Neuron (in vitro differentiated cells): ENCODE results near the gene ASB1.

Source experiments
- H2AFZ ChIP-seq: one replicate; pipeline ENCODE4 v1.6.1; 2013; ENCODE audit warnings: low read depth, mild to moderate bottlenecking, inconsistent platforms, low read length, moderate library complexity
- H3K27me3 ChIP-seq: one replicate; pipeline ENCODE4 v1.6.1; 2013; ENCODE audit warnings: low read length; ENCODE audit not compliant: insufficient read depth
- H3K36me3 ChIP-seq: one replicate; pipeline ENCODE4 v1.6.1; 2013; ENCODE audit warnings: low read length; ENCODE audit not compliant: insufficient read depth
- H3K4me1 ChIP-seq: one replicate; pipeline ENCODE4 v1.6.1; 2013; ENCODE audit warnings: low read length; ENCODE audit not compliant: insufficient read depth
- H3K4me3 ChIP-seq: 2 replicates; pipeline ENCODE4 v1.5.1; 2013; ENCODE audit warnings: mild to moderate bottlenecking, low read length, moderate library complexity
- H3K9me3 ChIP-seq: one replicate; pipeline ENCODE4 v1.6.1; 2013; ENCODE audit warnings: low read length

Gene ASB1

GRCh38 chr2:238462782-238463396, 36.2 kb downstream of the ASB1 start:
- Histone ChIP-seq H3K27me3 (no peaks in the 10 kb centered on the region), H3K4me3 (no peak overlapping the region), H3K36me3 (no peaks in the 10 kb centered on the region), H3K9me3 (no peaks in the 10 kb centered on the region), H3K4me1 (no peaks in the 10 kb centered on the region), H2AFZ (no peak overlapping the region)

GRCh38 chr2:238464389-238464788, 37.7 kb downstream of the ASB1 start:
- H3K4me3 ChIP-seq: no peak overlapping the region
- H3K36me3 ChIP-seq: no peaks in the 10 kb centered on the region
- H3K9me3 ChIP-seq: no peaks in the 10 kb centered on the region
- no peak overlapping the region for H2AFZ ChIP-seq
- no peaks in the 10 kb centered on the region for H3K27me3 ChIP-seq
- H3K4me1 ChIP-seq: no peaks in the 10 kb centered on the region

GRCh38 chr2:238465487-238466242, 38.9 kb downstream of the ASB1 start:
- Histone ChIP-seq H3K27me3 (no peaks in the 10 kb centered on the region), H3K4me1 (no peaks in the 10 kb centered on the region), H3K9me3 (no peaks in the 10 kb centered on the region), H3K36me3 (no peaks in the 10 kb centered on the region), H3K4me3 (no peak overlapping the region), H2AFZ (no peak overlapping the region)

GRCh38 chr2:238466243-238466756, 39.6 kb downstream of the ASB1 start:
- Histone ChIP-seq H2AFZ (no peak overlapping the region), H3K4me3 (no peak overlapping the region), H3K4me1 (no peaks in the 10 kb centered on the region)

GRCh38 chr2:238467062-238467461, 40.3 kb downstream of the ASB1 start:
- Histone ChIP-seq H3K4me3 (no peak overlapping the region), H2AFZ (no peak overlapping the region), H3K27me3 (no peaks in the 10 kb centered on the region), H3K36me3 (no peaks in the 10 kb centered on the region), H3K4me1 (no peaks in the 10 kb centered on the region), H3K9me3 (no peaks in the 10 kb centered on the region)

More at GRCh38 chr2:238466243-238466756, 39.6 kb downstream of the ASB1 start:
- H3K27me3 ChIP-seq: no peaks in the 10 kb centered on the region
- H3K36me3 ChIP-seq: no peaks in the 10 kb centered on the region
- H3K9me3 ChIP-seq: no peaks in the 10 kb centered on the region

GRCh38 chr2:238467792-238468191, 41.1 kb downstream of the ASB1 start:
- no peak overlapping the region for H3K4me3 ChIP-seq
- H3K36me3 ChIP-seq: no peaks in the 10 kb centered on the region
- no peak overlapping the region for H2AFZ ChIP-seq

GRCh38 chr2:238469155-238469554, 42.4 kb downstream of the ASB1 start:
- H3K9me3 ChIP-seq: peaks cover 2% of the 10 kb centered on the region
- no peak overlapping the region for H3K4me3 ChIP-seq
- H2AFZ ChIP-seq: no peak overlapping the region
- no peaks in the 10 kb centered on the region for H3K27me3 ChIP-seq
- H3K4me1 ChIP-seq: no peaks in the 10 kb centered on the region
- no peaks in the 10 kb centered on the region for H3K36me3 ChIP-seq

More at GRCh38 chr2:238467792-238468191, 41.1 kb downstream of the ASB1 start:
- no peaks in the 10 kb centered on the region for H3K27me3 ChIP-seq
- H3K4me1 ChIP-seq: no peaks in the 10 kb centered on the region
- no peaks in the 10 kb centered on the region for H3K9me3 ChIP-seq

- Histone ChIP-seq H3K36me3 (no peaks in the 10 kb centered on the region), H3K9me3 (peaks cover 2% of the 10 kb centered on the region), H3K4me1 (no peaks in the 10 kb centered on the region), H2AFZ (no peak overlapping the region), H3K4me3 (no peak overlapping the region), H3K27me3 (no peaks in the 10 kb centered on the region)
Observed at GRCh38 chr2:238473014-238473413, 46.3 kb downstream of the ASB1 start.

GRCh38 chr2:238473523-238473922, 46.8 kb downstream of the ASB1 start:
- Histone ChIP-seq H3K4me3 (no peak overlapping the region), H3K27me3 (no peaks in the 10 kb centered on the region), H2AFZ (no peak overlapping the region), H3K4me1 (no peaks in the 10 kb centered on the region), H3K9me3 (peaks cover 2% of the 10 kb centered on the region), H3K36me3 (no peaks in the 10 kb centered on the region)

- Histone ChIP-seq H3K4me3 (no peak overlapping the region), H3K4me1 (no peaks in the 10 kb centered on the region), H3K9me3 (peaks cover 2% of the 10 kb centered on the region), H2AFZ (no peak overlapping the region), H3K27me3 (no peaks in the 10 kb centered on the region), H3K36me3 (no peaks in the 10 kb centered on the region)
Observed at GRCh38 chr2:238475034-238475433, 48.3 kb downstream of the ASB1 start.

GRCh38 chr2:238475566-238475965, 48.8 kb downstream of the ASB1 start:
- H3K9me3 ChIP-seq: peaks cover 2% of the 10 kb centered on the region
- no peaks in the 10 kb centered on the region for H3K4me1 ChIP-seq
- H3K4me3 ChIP-seq: no peak overlapping the region
- H3K36me3 ChIP-seq: no peaks in the 10 kb centered on the region
- no peak overlapping the region for H2AFZ ChIP-seq
- H3K27me3 ChIP-seq: no peaks in the 10 kb centered on the region

- H3K4me3 ChIP-seq: no peak overlapping the region
- no peaks in the 10 kb centered on the region for H3K27me3 ChIP-seq
- peaks cover 4% of the 10 kb centered on the region for H3K9me3 ChIP-seq
- H3K4me1 ChIP-seq: no peaks in the 10 kb centered on the region
- no peaks in the 10 kb centered on the region for H3K36me3 ChIP-seq
- H2AFZ ChIP-seq: no peak overlapping the region
Observed at GRCh38 chr2:238476258-238476657, 49.5 kb downstream of the ASB1 start.

- Histone ChIP-seq H3K36me3 (no peaks in the 10 kb centered on the region), H3K4me3 (no peak overlapping the region)
Observed at GRCh38 chr2:238478216-238478615, 51.5 kb downstream of the ASB1 start.

More at GRCh38 chr2:238478216-238478615, 51.5 kb downstream of the ASB1 start:
- no peaks in the 10 kb centered on the region for H3K4me1 ChIP-seq
- H3K9me3 ChIP-seq: peaks cover 2% of the 10 kb centered on the region
- no peak overlapping the region for H2AFZ ChIP-seq
- H3K27me3 ChIP-seq: no peaks in the 10 kb centered on the region
